PC-9 (cell line): ENCODE measurements around the gene KXD1.

ENCODE experiments used
- CTCF ChIP-seq: fragments of 200-600 bp; sonication (generic); conservative IDR thresholded peaks from 2 replicates; pipeline ENCODE4 v1.6.1; 2017; ENCODE audit warnings: mixed run types, antibody characterized with exemption, mild to moderate bottlenecking, moderate library complexity
- EZH2 ChIP-seq: fragments of 200-600 bp; sonication (generic); IDR thresholded peaks from 2 replicates; pipeline ENCODE4 v1.8.0; 2017; ENCODE audit warnings: antibody characterized with exemption, low read depth

- TF ChIP-seq EZH2: no peak
- TF ChIP-seq CTCF: no peak
These were observed 37.2 kb downstream of the KXD1 start for GRCh38 chr19:18594824-18595373.
